NK-92 treated with Interleukin-12 subunit alpha and Interleukin-12 subunit beta, amount 100 ng/mL, for 24 hours (cell line): ENCODE results near the gene APOC4.
"Not testable (repeated sequence)": the region's sequence is repeated elsewhere in the genome, so short reads cannot be mapped to it uniquely, and the experiment has no call there.

Experiments used
- DNase-seq: peaks from one replicate; lab custom pipeline; 2025; lab: John Stamatoyannopoulos, UW

APOC4 gene, protein sequence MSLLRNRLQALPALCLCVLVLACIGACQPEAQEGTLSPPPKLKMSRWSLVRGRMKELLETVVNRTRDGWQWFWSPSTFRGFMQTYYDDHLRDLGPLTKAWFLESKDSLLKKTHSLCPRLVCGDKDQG

DNA sequence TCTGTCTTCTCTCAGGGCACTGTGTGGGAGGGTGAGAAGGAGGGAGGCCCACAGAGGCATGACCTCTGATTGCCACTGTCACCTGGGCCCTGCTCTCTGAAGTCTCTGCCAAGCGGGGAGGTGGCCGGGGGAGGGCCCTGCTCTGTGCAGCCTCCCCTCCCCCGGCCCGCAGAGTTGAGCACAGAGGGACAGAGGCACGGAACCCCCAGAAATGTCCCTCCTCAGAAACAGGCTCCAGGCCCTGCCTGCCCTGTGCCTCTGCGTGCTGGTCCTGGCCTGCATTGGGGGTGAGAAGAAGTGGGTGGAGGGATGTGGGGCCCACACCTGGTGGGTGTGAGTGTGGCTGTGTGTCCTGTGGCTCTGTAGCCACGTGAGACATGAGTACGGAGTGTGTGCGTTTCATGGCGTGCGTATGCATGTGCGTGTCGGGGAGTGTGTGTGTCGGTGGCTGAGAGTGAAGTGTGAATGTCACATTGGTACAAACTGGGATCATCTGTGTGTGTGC lies at the start of gene APOC4:
Gene APOC4 (plus strand): TSS at position 171 of the 505 bp plus-strand sequence. CDS start 41 bp downstream, at position 212.
- no peak for DNase-seq

DNA sequence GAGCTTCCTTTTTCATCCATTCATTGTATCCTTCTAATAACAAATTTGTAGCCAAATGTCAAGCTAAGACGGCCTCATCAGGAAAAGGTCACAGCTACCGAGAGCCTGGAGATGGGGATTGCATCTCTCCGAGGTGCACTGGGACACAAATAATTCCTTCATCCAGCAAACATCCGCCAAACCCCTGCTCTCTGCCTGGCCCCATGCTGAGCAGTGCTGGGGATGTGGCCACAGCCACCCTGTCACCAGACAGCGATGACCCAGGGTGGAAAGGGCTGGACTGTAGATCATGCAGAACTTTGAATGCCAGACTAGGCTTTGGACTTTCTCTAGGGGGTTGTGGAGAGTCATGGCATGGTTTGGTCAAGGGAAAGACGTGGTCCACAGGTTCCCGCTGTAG lies 49.1 kb upstream of the APOC4 start:
- DNase-seq = no peak

DNA sequence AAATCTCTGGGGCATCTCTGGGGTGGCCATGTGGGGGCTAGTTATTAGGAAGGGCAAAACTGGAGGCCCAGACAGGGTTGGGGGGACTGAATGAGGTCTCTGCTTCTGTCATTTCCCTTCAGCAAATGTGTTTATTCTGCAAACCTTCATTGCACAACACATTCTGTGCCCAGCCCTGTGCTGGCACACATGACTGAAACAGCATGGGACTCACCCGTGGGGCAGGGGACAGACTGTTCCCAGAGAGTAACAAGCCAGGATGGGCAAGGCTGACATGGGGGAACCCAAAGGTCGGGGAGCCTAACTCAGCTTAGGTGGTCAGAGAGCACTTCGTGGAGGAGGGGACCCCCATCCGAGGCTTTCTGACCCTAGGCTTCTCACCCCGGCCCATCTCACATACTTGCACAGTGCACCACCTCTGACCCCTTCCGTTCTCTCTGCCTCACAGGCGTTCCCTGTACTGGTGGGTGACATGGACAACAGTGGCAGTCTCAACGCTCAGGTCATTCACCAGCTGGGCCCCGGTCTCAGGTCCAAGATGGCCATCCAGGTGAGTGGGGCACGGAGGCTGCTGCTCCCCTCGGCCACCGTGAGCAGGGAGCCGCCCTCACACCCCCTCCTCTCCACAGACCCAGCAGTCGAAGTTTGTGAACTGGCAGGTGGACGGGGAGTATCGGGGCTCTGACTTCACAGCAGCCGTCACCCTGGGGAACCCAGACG lies 48.5 kb upstream of the APOC4 start:
- DNase-seq = no peak

DNA sequence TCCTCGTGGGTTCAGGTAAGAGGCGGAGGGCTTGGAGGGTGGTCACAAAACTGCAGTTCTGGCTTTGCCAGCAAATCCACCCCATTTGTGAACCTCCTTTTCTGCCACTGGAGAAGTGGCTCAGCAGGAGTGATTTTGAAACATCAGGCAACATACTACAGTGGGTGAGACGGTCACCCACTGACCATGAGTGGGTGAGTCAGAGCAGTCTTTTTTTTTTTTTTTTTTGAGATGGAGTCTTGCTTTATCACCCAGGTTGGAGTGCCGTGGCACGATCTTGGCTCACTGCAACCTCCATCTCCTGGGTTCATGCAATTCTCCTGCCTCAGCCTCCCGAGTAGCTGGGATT lies 48.0 kb upstream of the APOC4 start:
- DNase-seq = no peak

DNA sequence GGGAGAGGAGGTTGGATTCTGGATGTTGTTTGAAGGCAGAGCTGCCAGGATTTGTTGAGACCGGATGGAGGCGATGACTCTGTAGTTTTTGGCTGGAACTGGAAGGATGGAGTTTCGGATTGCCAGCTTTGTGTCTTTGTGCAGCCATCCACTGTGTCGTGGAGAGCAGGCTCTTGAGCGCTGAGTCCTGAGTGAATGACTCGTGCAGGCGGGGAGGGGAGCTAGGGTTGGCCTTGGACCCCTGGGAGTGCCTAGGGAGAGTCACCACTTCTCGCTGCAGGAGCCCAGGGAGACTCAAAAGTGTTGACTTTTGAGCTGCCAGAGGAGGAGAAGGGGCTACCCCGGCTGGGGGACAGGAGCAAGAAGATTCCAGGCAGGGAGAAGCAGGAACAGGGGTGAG lies 47.1 kb upstream of the APOC4 start:
- no peak for DNase-seq

DNA sequence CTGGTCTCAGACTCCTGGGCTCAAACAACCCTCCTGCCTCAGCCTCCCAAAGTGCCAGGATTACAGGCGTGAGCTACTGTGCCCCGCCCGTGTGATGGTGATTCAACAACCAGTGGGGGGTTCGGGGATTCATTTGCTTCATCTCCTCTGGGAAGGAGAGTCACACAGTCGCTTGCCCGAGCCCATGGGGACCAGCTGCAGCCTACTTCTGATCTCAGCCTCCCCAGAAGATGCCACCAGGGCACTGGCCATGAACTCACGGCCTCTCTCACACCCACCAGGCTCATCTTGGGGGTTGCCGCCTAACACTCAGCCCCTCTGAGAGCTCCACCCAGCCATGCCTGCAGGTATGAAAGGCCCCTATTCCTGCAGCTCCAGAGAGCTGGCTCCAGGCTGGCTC lies 44.2 kb upstream of the APOC4 start:
- DNase-seq = no peak

DNA sequence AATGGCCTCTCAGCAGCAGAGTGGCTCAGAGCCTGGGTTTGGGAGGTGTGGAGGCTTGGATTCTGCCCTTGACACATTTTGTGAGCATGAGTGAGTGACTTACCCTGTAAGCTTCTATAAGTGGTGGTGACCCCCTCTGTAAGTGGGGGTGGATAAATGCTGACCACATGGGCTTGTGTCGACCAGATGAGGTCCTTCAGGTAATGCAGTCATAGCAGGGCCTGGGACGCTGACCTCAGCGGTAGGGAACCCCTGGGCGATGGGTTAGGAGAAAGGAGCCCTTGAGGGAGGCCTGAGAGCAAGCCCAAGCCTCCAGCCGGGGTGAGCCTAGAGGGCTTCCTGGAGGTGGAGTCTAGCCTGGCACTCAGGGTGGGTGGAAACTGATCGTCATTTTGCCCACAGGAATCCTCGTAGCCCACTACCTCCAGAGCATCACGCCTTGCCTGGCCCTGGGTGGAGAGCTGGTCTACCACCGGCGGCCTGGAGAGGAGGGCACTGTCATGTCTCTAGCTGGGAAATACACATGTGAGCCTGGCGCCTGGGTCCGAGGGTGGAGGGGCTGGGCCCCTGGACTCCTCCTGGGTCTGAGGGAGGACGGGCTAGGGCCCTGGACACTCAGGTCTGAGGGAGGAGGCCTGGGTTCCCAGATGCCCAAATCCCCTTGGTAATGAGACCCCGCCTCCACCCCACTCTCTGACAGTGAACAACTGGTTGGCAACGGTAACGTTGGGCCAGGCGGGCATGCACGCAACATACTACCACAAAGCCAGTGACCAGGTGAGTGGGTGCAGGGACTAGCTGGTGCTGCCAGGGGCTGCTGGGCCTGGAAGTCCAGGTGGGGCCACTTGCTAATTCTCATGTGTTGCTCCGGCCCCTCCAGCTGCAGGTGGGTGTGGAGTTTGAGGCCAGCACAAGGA lies 41.5 kb upstream of the APOC4 start:
- no peak for DNase-seq

DNA sequence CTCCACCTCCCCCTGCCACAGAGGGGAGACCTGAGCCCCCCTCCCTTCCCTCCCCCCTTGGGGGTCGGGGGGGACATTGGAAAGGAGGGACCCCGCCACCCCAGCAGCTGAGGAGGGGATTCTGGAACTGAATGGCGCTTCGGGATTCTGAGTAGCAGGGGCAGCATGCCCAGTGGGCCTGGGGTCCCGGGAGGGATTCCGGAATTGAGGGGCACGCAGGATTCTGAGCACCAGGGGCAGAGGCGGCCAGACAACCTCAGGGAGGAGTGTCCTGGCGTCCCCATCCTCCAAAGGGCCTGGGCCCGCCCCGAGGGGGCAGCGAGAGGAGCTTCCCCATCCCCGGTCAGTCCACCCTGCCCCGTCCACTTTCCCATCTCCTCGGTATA lies 38.8 kb upstream of the APOC4 start:
- DNase-seq = no peak

DNA sequence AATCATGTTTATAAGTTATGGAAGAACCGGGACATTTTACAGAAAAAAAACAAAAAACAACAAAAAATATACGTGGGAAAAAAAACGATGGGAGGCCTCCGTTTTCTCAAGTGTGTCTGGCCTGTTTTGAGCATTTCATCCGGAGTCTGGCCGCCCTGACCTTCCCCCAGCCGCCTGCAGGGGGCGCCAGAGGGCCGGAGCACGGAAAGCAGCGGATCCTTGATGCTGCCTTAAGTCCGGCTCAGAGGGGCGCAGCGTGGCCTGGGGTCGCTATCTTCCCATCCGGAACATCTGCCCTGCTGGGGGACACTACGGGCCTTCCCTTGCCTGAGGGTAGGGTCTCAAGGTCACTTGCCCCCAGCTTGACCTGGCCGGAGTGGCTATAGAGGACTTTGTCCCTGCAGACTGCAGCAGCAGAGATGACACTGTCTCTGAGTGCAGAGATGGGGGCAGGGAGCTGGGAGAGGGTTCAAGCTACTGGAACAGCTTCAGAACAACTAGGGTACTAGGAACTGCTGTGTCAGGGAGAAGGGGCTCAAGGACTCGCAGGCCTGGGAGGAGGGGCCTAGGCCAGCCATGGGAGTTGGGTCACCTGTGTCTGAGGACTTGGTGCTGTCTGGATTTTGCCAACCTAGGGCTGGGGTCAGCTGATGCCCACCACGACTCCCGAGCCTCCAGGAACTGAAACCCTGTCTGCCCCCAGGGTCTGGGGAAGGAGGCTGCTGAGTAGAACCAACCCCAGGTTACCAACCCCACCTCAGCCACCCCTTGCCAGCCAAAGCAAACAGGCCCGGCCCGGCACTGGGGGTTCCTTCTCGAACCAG lies 38.2 kb upstream of the APOC4 start:
- no peak for DNase-seq

DNA sequence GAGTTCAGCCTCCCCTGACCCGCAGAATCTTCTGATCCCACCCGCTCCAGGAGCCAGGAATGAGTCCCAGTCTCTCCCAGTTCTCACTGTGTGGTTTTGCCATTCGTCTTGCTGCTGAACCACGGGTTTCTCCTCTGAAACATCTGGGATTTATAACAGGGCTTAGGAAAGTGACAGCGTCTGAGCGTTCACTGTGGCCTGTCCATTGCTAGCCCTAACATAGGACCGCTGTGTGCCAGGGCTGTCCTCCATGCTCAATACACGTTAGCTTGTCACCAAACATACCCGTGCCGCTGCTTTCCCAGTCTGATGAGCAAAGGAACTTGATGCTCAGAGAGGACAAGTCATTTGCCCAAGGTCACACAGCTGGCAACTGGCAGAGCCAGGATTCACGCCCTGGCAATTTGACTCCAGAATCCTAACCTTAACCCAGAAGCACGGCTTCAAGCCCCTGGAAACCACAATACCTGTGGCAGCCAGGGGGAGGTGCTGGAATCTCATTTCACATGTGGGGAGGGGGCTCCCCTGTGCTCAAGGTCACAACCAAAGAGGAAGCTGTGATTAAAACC lies 37.5 kb upstream of the APOC4 start:
- no peak for DNase-seq

DNA sequence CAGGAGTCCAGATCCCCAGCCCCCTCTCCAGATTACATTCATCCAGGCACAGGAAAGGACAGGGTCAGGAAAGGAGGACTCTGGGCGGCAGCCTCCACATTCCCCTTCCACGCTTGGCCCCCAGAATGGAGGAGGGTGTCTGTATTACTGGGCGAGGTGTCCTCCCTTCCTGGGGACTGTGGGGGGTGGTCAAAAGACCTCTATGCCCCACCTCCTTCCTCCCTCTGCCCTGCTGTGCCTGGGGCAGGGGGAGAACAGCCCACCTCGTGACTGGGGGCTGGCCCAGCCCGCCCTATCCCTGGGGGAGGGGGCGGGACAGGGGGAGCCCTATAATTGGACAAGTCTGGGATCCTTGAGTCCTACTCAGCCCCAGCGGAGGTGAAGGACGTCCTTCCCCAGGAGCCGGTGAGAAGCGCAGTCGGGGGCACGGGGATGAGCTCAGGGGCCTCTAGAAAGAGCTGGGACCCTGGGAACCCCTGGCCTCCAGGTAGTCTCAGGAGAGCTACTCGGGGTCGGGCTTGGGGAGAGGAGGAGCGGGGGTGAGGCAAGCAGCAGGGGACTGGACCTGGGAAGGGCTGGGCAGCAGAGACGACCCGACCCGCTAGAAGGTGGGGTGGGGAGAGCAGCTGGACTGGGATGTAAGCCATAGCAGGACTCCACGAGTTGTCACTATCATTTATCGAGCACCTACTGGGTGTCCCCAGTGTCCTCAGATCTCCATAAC lies 36.4 kb upstream of the APOC4 start, which contains the start of gene APOE:
Gene APOE (plus strand): TSS at position 360 of the 724 bp plus-strand sequence. CDS start 829 bp downstream, outside the sequence.
- DNase-seq = no peak

DNA sequence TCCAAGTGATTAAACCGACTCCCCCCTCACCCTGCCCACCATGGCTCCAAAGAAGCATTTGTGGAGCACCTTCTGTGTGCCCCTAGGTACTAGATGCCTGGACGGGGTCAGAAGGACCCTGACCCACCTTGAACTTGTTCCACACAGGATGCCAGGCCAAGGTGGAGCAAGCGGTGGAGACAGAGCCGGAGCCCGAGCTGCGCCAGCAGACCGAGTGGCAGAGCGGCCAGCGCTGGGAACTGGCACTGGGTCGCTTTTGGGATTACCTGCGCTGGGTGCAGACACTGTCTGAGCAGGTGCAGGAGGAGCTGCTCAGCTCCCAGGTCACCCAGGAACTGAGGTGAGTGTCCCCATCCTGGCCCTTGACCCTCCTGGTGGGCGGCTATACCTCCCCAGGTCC lies 34.4 kb upstream of the APOC4 start:
- DNase-seq = no peak

DNA sequence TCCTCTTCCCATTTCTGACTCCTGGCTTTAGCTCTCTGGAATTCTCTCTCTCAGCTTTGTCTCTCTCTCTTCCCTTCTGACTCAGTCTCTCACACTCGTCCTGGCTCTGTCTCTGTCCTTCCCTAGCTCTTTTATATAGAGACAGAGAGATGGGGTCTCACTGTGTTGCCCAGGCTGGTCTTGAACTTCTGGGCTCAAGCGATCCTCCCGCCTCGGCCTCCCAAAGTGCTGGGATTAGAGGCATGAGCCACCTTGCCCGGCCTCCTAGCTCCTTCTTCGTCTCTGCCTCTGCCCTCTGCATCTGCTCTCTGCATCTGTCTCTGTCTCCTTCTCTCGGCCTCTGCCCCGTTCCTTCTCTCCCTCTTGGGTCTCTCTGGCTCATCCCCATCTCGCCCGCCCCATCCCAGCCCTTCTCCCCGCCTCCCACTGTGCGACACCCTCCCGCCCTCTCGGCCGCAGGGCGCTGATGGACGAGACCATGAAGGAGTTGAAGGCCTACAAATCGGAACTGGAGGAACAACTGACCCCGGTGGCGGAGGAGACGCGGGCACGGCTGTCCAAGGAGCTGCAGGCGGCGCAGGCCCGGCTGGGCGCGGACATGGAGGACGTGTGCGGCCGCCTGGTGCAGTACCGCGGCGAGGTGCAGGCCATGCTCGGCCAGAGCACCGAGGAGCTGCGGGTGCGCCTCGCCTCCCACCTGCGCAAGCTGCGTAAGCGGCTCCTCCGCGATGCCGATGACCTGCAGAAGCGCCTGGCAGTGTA lies 33.8 kb upstream of the APOC4 start:
- DNase-seq = no peak

DNA sequence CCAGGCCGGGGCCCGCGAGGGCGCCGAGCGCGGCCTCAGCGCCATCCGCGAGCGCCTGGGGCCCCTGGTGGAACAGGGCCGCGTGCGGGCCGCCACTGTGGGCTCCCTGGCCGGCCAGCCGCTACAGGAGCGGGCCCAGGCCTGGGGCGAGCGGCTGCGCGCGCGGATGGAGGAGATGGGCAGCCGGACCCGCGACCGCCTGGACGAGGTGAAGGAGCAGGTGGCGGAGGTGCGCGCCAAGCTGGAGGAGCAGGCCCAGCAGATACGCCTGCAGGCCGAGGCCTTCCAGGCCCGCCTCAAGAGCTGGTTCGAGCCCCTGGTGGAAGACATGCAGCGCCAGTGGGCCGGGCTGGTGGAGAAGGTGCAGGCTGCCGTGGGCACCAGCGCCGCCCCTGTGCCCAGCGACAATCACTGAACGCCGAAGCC lies 33.2 kb upstream of the APOC4 start:
- DNase-seq = no peak

DNA sequence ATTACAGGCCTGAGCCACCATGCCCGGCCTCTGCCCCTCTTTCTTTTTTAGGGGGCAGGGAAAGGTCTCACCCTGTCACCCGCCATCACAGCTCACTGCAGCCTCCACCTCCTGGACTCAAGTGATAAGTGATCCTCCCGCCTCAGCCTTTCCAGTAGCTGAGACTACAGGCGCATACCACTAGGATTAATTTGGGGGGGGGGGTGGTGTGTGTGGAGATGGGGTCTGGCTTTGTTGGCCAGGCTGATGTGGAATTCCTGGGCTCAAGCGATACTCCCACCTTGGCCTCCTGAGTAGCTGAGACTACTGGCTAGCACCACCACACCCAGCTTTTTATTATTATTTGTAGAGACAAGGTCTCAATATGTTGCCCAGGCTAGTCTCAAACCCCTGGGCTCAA lies 32.3 kb upstream of the APOC4 start:
- no peak for DNase-seq

DNA sequence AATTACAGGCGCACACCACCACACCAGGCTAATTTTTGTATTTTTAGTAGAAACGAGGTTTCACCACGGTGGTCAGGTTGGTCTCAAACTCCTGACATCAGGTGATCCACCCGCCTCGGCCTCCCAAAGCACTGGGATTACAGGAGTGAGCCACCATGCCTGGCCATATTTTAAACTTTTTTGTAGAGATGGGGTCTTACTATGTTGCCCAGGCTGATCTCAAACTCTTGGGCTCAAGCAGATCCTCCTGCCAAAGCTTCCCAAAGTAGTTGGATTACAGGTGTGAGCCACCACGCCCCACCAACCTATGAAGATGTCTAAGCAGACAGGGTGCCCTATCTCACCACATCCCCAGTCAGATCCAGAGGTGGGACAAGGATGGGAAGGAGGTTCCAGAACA lies 30.1 kb upstream of the APOC4 start:
- DNase-seq = not testable (repeated sequence)

DNA sequence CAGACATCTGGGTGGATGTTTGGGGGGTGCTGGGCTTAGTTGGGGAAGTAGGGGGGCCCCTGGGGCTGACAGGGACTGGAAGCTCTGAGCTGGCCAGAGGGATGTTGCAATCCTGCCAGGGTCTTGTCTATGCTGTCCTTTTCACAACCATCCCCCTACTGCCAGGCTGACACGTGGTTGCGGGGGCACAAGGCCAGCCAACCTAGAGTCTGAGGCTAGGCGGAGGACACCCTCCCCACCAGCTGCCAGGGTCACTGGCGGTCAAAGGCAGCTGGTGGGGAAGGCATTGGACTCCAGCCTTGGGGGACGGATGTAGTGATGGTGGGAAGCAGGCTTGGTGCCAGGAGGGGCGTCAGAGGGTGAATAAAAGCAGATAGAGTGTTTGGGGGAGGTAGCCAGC lies 29.2 kb upstream of the APOC4 start:
- DNase-seq = no peak

DNA sequence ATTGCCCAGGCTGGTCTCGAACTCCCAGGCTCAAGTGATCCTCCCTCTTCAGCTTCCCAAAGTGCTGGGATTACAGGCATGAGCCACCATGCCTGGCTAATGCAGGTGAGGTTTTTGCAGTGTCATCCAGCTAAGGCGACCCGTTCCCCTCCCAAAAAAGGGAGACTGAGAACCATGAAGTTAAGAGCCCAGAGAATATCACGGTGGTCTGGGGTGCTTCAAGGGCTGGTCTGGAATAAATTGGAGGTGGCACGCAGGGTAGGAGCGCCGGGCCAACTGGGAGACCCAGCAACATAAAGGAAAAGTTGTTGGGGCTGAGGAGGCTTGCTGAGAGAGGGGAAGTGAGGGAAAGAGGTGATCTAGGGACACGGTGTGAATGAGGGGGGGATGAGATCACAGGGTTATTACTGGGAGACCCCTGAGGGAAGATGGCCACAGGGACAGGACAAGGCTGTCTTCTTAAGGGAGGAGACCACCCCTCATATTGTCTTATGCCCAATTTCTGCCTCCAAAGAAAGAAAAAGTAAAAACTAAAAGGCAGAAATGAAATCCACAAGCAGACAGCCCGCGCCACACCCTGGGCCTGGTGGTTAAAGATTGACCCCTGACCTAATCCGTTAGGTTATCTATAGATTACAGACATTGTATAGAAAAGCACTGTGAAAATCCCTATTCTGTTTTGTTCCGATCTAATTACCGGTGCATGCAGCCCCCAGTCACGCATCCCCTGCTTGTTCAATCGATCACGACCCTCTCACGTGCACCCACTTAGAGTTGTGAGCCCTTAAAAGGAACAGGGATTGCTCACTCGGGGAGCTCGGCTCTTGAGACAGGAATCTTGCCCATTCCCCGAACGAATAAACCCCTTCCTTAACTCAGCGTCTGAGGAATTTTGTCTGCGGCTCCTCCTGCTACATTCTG lies 28.3 kb upstream of the APOC4 start:
- not testable (repeated sequence) for DNase-seq
